ENCODE measurements around the gene KSR1.

GRCh38 chr17:27568811-27569210, 112.6 kb downstream of the KSR1 start:
- TF ChIP-seq TARDBP (IDR thresholded peaks at IDR 0.05): no peak
- no peak for TF ChIP-seq ARNT (IDR thresholded peaks at IDR 0.05)
- no peak for TF ChIP-seq PKNOX1 (IDR thresholded peaks at IDR 0.05)
- TF ChIP-seq SP1 (IDR thresholded peaks at IDR 0.05): no peak
